Spinal cord (tissue), 10 donors: ENCODE data around the gene SHH. TPM values are rescaled to one million over a fixed set of nuclear protein-coding genes. Genes with fewer than 3 reads are reported as not detected.

ENCODE experiments used
- DNase-seq, 6 donors: peaks; one replicate each; pipeline versions ENCODE4 v3.0.0 to v3.0.0-alpha.2; 2013 to 2015; ENCODE audit warnings: low spot score in 6 of 6, low read depth in 4 of 6
- H3K27ac ChIP-seq: one replicate; pipeline ENCODE4 v1.5.1; 2013; ENCODE audit warnings: low read depth, low read length, control low read depth
- H3K27me3 ChIP-seq: one replicate; pipeline ENCODE4 v1.6.1; 2013; ENCODE audit warnings: low read length; ENCODE audit not compliant: control insufficient read depth, insufficient read depth
- H3K36me3 ChIP-seq: one replicate; pipeline ENCODE4 v1.6.1; 2013; ENCODE audit warnings: low read length; ENCODE audit not compliant: control insufficient read depth, insufficient read depth
- H3K4me1 ChIP-seq: one replicate; pipeline ENCODE4 v1.6.1; 2013; ENCODE audit warnings: low read length; ENCODE audit not compliant: control insufficient read depth, insufficient read depth
- H3K4me3 ChIP-seq: one replicate; pipeline ENCODE4 v1.5.1; 2013; ENCODE audit warnings: low read depth, low read length, control low read depth
- H3K9me3 ChIP-seq: one replicate; pipeline ENCODE4 v1.6.1; 2013; ENCODE audit warnings: low read length; ENCODE audit not compliant: control insufficient read depth, insufficient read depth
- WGBS: methylation state at CpG from one replicate; pipeline ENCODE4 v1.1.5; 2013; ENCODE audit warnings: missing lambda C conversion rate; ENCODE audit not compliant: insufficient coverage; 5-methylcytosine and 5-hydroxymethylcytosine counted together
- polyA plus RNA-seq, 2 donors: library from polyadenylated mRNA; unstranded; fragments of 120-200 nt; gene quantifications; one replicate each; pipeline ENCODE4 v1.2.1, GENCODE V29; 2013; ENCODE audit not compliant: insufficient read length in 2 of 2
- total RNA-seq, 2 donors: library from RNA; depleted of rRNA in 1 of 2; stranded (reverse); fragments of 120-200 nt in 1 of 2; fragments of >200 nt in 1 of 2; gene quantifications; one replicate each; pipeline versions ENCODE4 v1.2.3 to v1.2.4, GENCODE V29; 2013 to 2014
- donor health status: healthy.

Gene SHH
- total and polyA plus RNA-seq, 4 donors = 0.94 to 4.3 (median 3.7) TPM

GRCh38 chr7:155794196-155794595, 18.1 kb downstream of the SHH start:
- Histone ChIP-seq H3K27ac (no peak overlapping the region), H3K9me3 (no peaks in the 10 kb centered on the region), H3K27me3 (peaks cover 30% of the 10 kb centered on the region), H3K36me3 (peaks cover 3% of the 10 kb centered on the region), H3K4me3 (no peak overlapping the region), H3K4me1 (peaks cover 13% of the 10 kb centered on the region)
- DNase-seq = no peak
- WGBS = 91% methylated on average over 6 of the region's 9 CpGs

- peaks cover 25% of the 10 kb centered on the region for H3K27me3 ChIP-seq
- no peak overlapping the region for H3K4me3 ChIP-seq
- DNase-seq = no peak
- no peak overlapping the region for H3K27ac ChIP-seq
- H3K36me3 ChIP-seq = peaks cover 7% of the 10 kb centered on the region
- WGBS = 83% methylated on average over 4 of the region's 4 CpGs
- peaks cover 13% of the 10 kb centered on the region for H3K4me1 ChIP-seq
- no peaks in the 10 kb centered on the region for H3K9me3 ChIP-seq
These were observed 18.5 kb downstream of the SHH start for GRCh38 chr7:155793720-155794119.

DNA sequence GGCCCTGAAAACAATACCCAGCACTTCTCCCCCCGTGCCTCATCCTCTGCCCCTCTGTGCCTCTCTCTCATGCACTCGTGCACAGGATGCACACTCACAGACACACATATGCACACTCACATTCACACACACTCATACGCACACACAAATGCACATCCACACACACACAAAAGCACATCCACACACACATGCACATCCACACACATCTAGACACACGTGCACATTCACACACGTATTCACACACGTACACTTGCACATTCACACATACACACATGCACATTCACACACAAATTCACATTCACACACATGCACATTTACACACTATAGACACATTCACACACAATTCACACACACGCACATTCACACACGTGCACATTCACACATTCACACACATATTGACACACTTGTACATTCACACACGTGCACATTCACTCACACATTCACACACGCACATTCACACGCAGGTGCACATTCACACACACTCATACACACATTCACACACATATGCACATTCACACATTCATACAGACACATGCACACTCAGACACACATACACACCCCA, 19.2 kb downstream of the SHH start:
- peaks cover 10% of the 10 kb centered on the region for H3K36me3 ChIP-seq
- peaks cover 22% of the 10 kb centered on the region for H3K27me3 ChIP-seq
- no peak overlapping the region for H3K27ac ChIP-seq
- WGBS = 93% methylated on average over 11 of the region's 11 CpGs
- DNase-seq = no peak
- H3K9me3 ChIP-seq = no peaks in the 10 kb centered on the region
- H3K4me3 ChIP-seq = no peak overlapping the region
- H3K4me1 ChIP-seq = peaks cover 13% of the 10 kb centered on the region

- 94% methylated on average over 9 of the region's 14 CpGs for WGBS
- Histone ChIP-seq H3K27ac (no peak overlapping the region), H3K27me3 (peaks cover 19% of the 10 kb centered on the region), H3K4me3 (no peak overlapping the region), H3K36me3 (peaks cover 8% of the 10 kb centered on the region), H3K4me1 (peaks cover 16% of the 10 kb centered on the region), H3K9me3 (no peaks in the 10 kb centered on the region)
- no peak for DNase-seq
These were observed 19.8 kb downstream of the SHH start for GRCh38 chr7:155792315-155792960.

GRCh38 chr7:155791836-155792235, 20.4 kb downstream of the SHH start:
- Histone ChIP-seq H3K4me1 (peaks cover 12% of the 10 kb centered on the region), H3K9me3 (no peaks in the 10 kb centered on the region), H3K36me3 (peaks cover 8% of the 10 kb centered on the region), H3K27ac (no peak overlapping the region), H3K27me3 (peaks cover 18% of the 10 kb centered on the region), H3K4me3 (no peak overlapping the region)
- DNase-seq = no peak
- WGBS = 94% methylated on average over 3 of the region's 7 CpGs

GRCh38 chr7:155791214-155791737, 21.0 kb downstream of the SHH start:
- H3K4me3 ChIP-seq = no peak overlapping the region
- 75% methylated on average over 16 of the region's 19 CpGs for WGBS
- H3K36me3 ChIP-seq = peaks cover 8% of the 10 kb centered on the region
- no peak overlapping the region for H3K27ac ChIP-seq
- no peak for DNase-seq
- peaks cover 14% of the 10 kb centered on the region for H3K27me3 ChIP-seq
- peaks cover 7% of the 10 kb centered on the region for H3K4me1 ChIP-seq
- no peaks in the 10 kb centered on the region for H3K9me3 ChIP-seq

GRCh38 chr7:155790666-155791065, 21.6 kb downstream of the SHH start:
- DNase-seq = no peak
- no peaks in the 10 kb centered on the region for H3K9me3 ChIP-seq
- H3K27me3 ChIP-seq = peaks cover 10% of the 10 kb centered on the region
- H3K36me3 ChIP-seq = peaks cover 8% of the 10 kb centered on the region
- peaks cover 7% of the 10 kb centered on the region for H3K4me1 ChIP-seq
- H3K27ac ChIP-seq = no peak overlapping the region
- no CpG with 5 or more reads among the region's 8 CpGs for WGBS
- no peak overlapping the region for H3K4me3 ChIP-seq

GRCh38 chr7:155789001-155789725, 23.1 kb downstream of the SHH start:
- H3K4me3 ChIP-seq = no peak overlapping the region
- H3K27me3 ChIP-seq = peaks cover 8% of the 10 kb centered on the region
- no peaks in the 10 kb centered on the region for H3K9me3 ChIP-seq
- no peak for DNase-seq
- no peak overlapping the region for H3K27ac ChIP-seq
- peaks cover 12% of the 10 kb centered on the region for H3K36me3 ChIP-seq
- peaks cover 7% of the 10 kb centered on the region for H3K4me1 ChIP-seq
- WGBS = 90% methylated on average over 27 of the region's 29 CpGs

- WGBS = 88% methylated on average over 22 of the region's 22 CpGs
These were observed 23.7 kb downstream of the SHH start for GRCh38 chr7:155788616-155789000.

More at GRCh38 chr7:155788616-155789000, 23.7 kb downstream of the SHH start:
- Histone ChIP-seq H3K4me3 (no peak overlapping the region), H3K4me1 (peaks cover 7% of the 10 kb centered on the region), H3K27me3 (peaks cover 8% of the 10 kb centered on the region), H3K36me3 (peaks cover 14% of the 10 kb centered on the region), H3K27ac (no peak overlapping the region), H3K9me3 (no peaks in the 10 kb centered on the region)
- DNase-seq = no peak
